NCI-H1436 treated with DMSO at 0.1 percent for 48 hours (cell line): ENCODE measurements around the gene CXCL17.
A peak's percentile ranks its signal among the peaks of the same experiment; 100 is the strongest.

ENCODE experiments used
- DNase-seq: peaks from one replicate; lab custom pipeline; 2025; lab: John Stamatoyannopoulos, UW

The CXCL17 gene

GRCh38 chr19:42397263-42398166, 45.2 kb downstream of the CXCL17 start:
- no peak for DNase-seq

GRCh38 chr19:42396381-42397262, 46.1 kb downstream of the CXCL17 start:
- peak; percentile 97 for DNase-seq

GRCh38 chr19:42394751-42395150, 48.0 kb downstream of the CXCL17 start:
- DNase-seq = no peak

- no peak for DNase-seq
Observed at GRCh38 chr19:42392165-42392564, 50.6 kb downstream of the CXCL17 start.

GRCh38 chr19:42389899-42390298, 52.8 kb downstream of the CXCL17 start, which contains the start of gene CNFN:
Gene CNFN (minus strand): TSS chr19:42390297. CDS start chr19:42389037, 1,260 bp downstream.
- no peak for DNase-seq

- DNase-seq = no peak
Observed at GRCh38 chr19:42388851-42389489, 53.8 kb downstream of the CXCL17 start.

GRCh38 chr19:42386974-42387707, 55.6 kb downstream of the CXCL17 start:
- DNase-seq = peak; percentile 48

- no peak for DNase-seq
Observed at GRCh38 chr19:42380155-42380554, 62.6 kb downstream of the CXCL17 start.
